K562 (cell line): ENCODE data around the gene FAM161B. TPM values are rescaled to one million over a fixed set of nuclear protein-coding genes. Genes with fewer than 3 reads are reported as not detected.

Experiments used
- ASH1L ChIP-seq: fragments of 450-650 bp; IDR thresholded peaks from 2 replicates; pipeline ENCODE4 v1.6.1; 2018; ENCODE audit warnings: borderline replicate concordance, mild to moderate bottlenecking, low read depth; ENCODE audit not compliant: partially characterized antibody
- C11orf30 ChIP-seq: fragments of 450-650 bp; IDR thresholded peaks from 2 replicates; pipeline ENCODE4 v1.6.1; 2016; ENCODE audit warnings: low read depth, mild to moderate bottlenecking
- CAMTA2 ChIP-seq: fragments of 250-450 bp; sonication (Bioruptor Pico); conservative IDR thresholded peaks from 2 replicates; pipeline ENCODE4 v1.5.1; 2022
- CC2D1A ChIP-seq: fragments of 450-650 bp; IDR thresholded peaks from 2 replicates; pipeline ENCODE4 v1.6.1; 2017; ENCODE audit warnings: mild to moderate bottlenecking
- CCAR2 ChIP-seq: fragments of 200-400 bp; formaldehyde crosslinking; IDR thresholded peaks from 2 replicates; pipeline ENCODE4 v1.6.1; 2017; ENCODE audit warnings: mild to moderate bottlenecking, low read depth, low read length
- CREM ChIP-seq: IDR thresholded peaks from 2 replicates; pipeline ENCODE4 v1.6.1; 2014; ENCODE audit warnings: antibody characterized with exemption, low read depth
- CTCF ChIP-seq, 3 experiments: IDR thresholded peaks in 2 of 3; conservative IDR thresholded peaks in 1 of 3; 2 replicates each; pipeline ENCODE4 v1.5.1; 2011 to 2012; ENCODE audit warnings: low read length in 3 of 3, mild to moderate bottlenecking in 3 of 3, control low read depth in 2 of 3, improper control_type of control experiment in 1 of 3, inconsistent platforms in 1 of 3, low read depth in 1 of 3, mixed read lengths in 1 of 3, moderate library complexity in 1 of 3; ENCODE audit not compliant: insufficient read depth in 2 of 3
- MYNN ChIP-seq, 2 experiments: sonication (generic); formaldehyde crosslinking in 1 of 2; IDR thresholded peaks; 2 replicates each; pipeline versions ENCODE4 v1.5.0 to v1.6.1; 2016 to 2020; ENCODE audit warnings: antibody characterized with exemption in 1 of 2, missing genetic modification reagents in 1 of 2
- NCOA1 ChIP-seq: fragments of 450-650 bp; IDR thresholded peaks from 2 replicates; pipeline ENCODE4 v1.6.1; 2016; ENCODE audit warnings: low read depth
- SAFB ChIP-seq: fragments of 200-400 bp; formaldehyde crosslinking; IDR thresholded peaks from 2 replicates; pipeline ENCODE4 v1.6.1; 2017; ENCODE audit warnings: low read depth, low read length, borderline replicate concordance
- SAP30 ChIP-seq: fragments of 200-600 bp; sonication (generic); IDR thresholded peaks from 2 replicates; pipeline ENCODE4 v1.6.1; 2012; ENCODE audit warnings: borderline replicate concordance, low read depth, mild to moderate bottlenecking, moderate library complexity, low read length, control low read depth, inconsistent platforms; ENCODE audit not compliant: insufficient read depth, poor library complexity, severe bottlenecking
- TSHZ1 ChIP-seq: fragments of 250-450 bp; sonication (Bioruptor Pico); IDR thresholded peaks from 2 replicates; pipeline ENCODE4 v1.4.0; 2020; ENCODE audit warnings: mild to moderate bottlenecking, moderate library complexity
- YY1 ChIP-seq, 3 experiments: IDR thresholded peaks; 2 replicates each; pipeline ENCODE4 v1.6.1; 2011; ENCODE audit warnings: low read length in 2 of 3, mild to moderate bottlenecking in 2 of 3, moderate library complexity in 2 of 3, borderline replicate concordance in 1 of 3, control low read depth in 1 of 3, low read depth in 1 of 3; ENCODE audit not compliant: insufficient read depth in 3 of 3, insufficient replicate concordance in 2 of 3, control insufficient read depth in 1 of 3, insufficient read length in 1 of 3; ENCODE audit errors: extremely low read depth in 1 of 3
- ZHX1 ChIP-seq: fragments of 150-350 bp; conservative IDR thresholded peaks from 2 replicates; pipeline ENCODE4 v1.6.1; 2014; ENCODE audit warnings: low read length
- ZNF121 ChIP-seq: sonication (generic); formaldehyde crosslinking; conservative IDR thresholded peaks from 2 replicates; pipeline ENCODE4 v1.8.0; 2022; ENCODE audit warnings: missing genetic modification reagents
- ZSCAN32 ChIP-seq: fragments of 450-650 bp; formaldehyde crosslinking; IDR thresholded peaks from 2 replicates; pipeline ENCODE4 v1.4.0; 2020; ENCODE audit warnings: mild to moderate bottlenecking, moderate library complexity
- polyA plus RNA-seq, 8 experiments: library from polyadenylated mRNA; depleted of rRNA in 4 of 8; stranded (reverse) in 5 of 8; unstranded in 3 of 8; fragments of >200 nt; fragmentation: Nextera tagmentation in 2 of 8; fragmentation: Illumina TruSeq in 1 of 8; extraction: Ambion mirVana in 2 of 8; extraction: Trizol in 1 of 8; gene quantifications; 2 replicates each; pipeline versions ENCODE4 v1.2.1 to v1.2.3, GENCODE V29; 2011 to 2014; ENCODE audit warnings: inconsistent platforms in 1 of 8, missing spikeins in 1 of 8
- total RNA-seq, 7 experiments: library from RNA; depleted of rRNA in 6 of 7; stranded (reverse); fragments of >200 nt in 6 of 7; fragmentation: Illumina TruSeq in 2 of 7; extraction: Trizol in 2 of 7; gene quantifications; 2 replicates each; pipeline versions ENCODE4 v1.2.1 to v1.2.3, GENCODE V29; 2011 to 2021; ENCODE audit warnings: low replicate concordance in 1 of 7

Gene FAM161B
- total and polyA plus RNA-seq, 9 of the 15 experiments (the other 6 are each of a cell fraction or from before 2014, with no cell fraction given) = 0.15 to 1.3 (median 0.84) TPM

- TF ChIP-seq YY1 (IDR thresholded peaks at IDR 0.05; ENCODE audit: borderline replicate concordance in 1 of 3, control insufficient read depth in 1 of 3, extremely low read depth in 1 of 3, insufficient read depth in 3 of 3, insufficient read length in 1 of 3, insufficient replicate concordance in 2 of 3, low read depth in 1 of 3, low read length in 2 of 3) (peak in 2 of 3 experiments; percentile 50 to 64), TSHZ1 (CRISPR knock-in tag) (no peak), ZNF121 (CRISPR knock-in tag) (no peak), ZSCAN32 (no peak), SAFB (peak; percentile 73; the same call in 1 of the 2 replicates), SAP30 (peak; percentile 75), ZHX1 (no peak), NCOA1 (peak; percentile 88), CTCF (IDR thresholded peaks at IDR 0.05 in 2 of 3, conservative IDR thresholded peaks at IDR 0.05 in 1 of 3; ENCODE audit: insufficient read depth in 2 of 3, low read depth in 1 of 3, low read length in 3 of 3) (no peak), MYNN (IDR thresholded peaks at IDR 0.05) (no peak), MYNN (CRISPR knock-in tag; IDR thresholded peaks at IDR 0.05) (no peak), CAMTA2 (CRISPR knock-in tag) (no peak), CREM (peak; percentile 94), CCAR2 (no peak), CC2D1A (no peak), C11orf30 (peak; percentile 83), ASH1L (no peak)
These were observed 63.2 kb downstream of the FAM161B start, which contains the start of gene ZNF410 (continued) for GRCh38 chr14:73886449-73887317.
